ENCODE measurements around the gene TNP1. TPM values are rescaled to one million over a fixed set of nuclear protein-coding genes. Genes with fewer than 3 reads are reported as not detected.

Gene TNP1
- total and polyA plus RNA-seq, 4 donors, result not detected

DNA sequence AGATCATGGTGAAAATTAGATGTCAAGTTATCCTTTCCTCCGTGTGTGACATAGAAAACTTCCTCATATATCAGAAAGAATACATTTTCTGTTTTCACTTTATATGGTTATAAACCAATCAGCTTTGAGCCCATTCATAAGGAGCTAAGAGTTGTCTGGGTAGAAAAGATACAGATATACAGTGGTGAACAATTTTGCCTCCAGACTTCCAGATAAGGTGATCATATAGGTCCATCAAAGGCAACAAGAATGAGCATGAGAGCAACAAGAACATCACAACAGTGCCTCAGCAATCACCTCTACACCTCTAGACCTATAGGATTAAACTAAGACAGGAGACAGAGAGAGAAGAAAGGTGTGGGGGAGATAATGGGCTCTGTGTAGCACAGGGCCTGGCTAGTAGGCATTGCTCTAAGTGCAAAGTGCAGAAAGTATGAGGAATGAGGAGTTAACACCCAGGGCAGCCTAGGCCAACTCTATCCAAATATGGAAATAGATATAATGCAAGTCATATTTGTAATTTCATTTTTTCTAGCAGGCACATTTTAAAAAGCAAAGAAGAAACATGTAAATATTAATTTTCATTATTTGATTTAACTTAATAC lies 8.3 kb downstream of the TNP1 start:
- Histone ChIP-seq H3K27me3 (ENCODE audit: control insufficient read depth in 4 of 4, insufficient read depth in 4 of 4, low read length in 3 of 4) (no peaks in the 10 kb centered on the region), H3K27ac (ENCODE audit: low read depth in 1 of 2, low read length in 2 of 2) (no peak overlapping the region), H3K4me3 (ENCODE audit: low read depth in 1 of 3, low read length in 3 of 3) (no peak overlapping the region), H3K36me3 (ENCODE audit: control insufficient read depth in 4 of 4, insufficient read depth in 3 of 4, low read depth in 1 of 4, low read length in 3 of 4) (no peaks in the 10 kb centered on the region), H3K9ac (ENCODE audit: low read depth in 1 of 2, low read length in 2 of 2) (no peak overlapping the region), H3K4me1 (ENCODE audit: control insufficient read depth in 4 of 4, insufficient read depth in 4 of 4, low read length in 3 of 4) (no peaks in the 10 kb centered on the region), H3K9me3 (ENCODE audit: control insufficient read depth in 4 of 4, low read length in 3 of 4) (no peaks in the 10 kb centered on the region)
- TF ChIP-seq, protein P1, sequence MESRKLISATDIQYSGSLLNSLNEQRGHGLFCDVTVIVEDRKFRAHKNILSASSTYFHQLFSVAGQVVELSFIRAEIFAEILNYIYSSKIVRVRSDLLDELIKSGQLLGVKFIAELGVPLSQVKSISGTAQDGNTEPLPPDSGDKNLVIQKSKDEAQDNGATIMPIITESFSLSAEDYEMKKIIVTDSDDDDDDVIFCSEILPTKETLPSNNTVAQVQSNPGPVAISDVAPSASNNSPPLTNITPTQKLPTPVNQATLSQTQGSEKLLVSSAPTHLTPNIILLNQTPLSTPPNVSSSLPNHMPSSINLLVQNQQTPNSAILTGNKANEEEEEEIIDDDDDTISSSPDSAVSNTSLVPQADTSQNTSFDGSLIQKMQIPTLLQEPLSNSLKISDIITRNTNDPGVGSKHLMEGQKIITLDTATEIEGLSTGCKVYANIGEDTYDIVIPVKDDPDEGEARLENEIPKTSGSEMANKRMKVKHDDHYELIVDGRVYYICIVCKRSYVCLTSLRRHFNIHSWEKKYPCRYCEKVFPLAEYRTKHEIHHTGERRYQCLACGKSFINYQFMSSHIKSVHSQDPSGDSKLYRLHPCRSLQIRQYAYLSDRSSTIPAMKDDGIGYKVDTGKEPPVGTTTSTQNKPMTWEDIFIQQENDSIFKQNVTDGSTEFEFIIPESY (IDR thresholded peaks at IDR 0.05), result no peak
- TF ChIP-seq NR2F2 (IDR thresholded peaks at IDR 0.05) (no peak), TAF1 (conservative IDR thresholded peaks at IDR 0.05) (no peak), RAD21 (IDR thresholded peaks at IDR 0.05) (no peak), FOXA2 (IDR thresholded peaks at IDR 0.05) (no peak), GABPA (IDR thresholded peaks at IDR 0.05 in 1 of 2, conservative IDR thresholded peaks at IDR 0.05 in 1 of 2) (no peak)
- TF ChIP-seq, protein P2, sequence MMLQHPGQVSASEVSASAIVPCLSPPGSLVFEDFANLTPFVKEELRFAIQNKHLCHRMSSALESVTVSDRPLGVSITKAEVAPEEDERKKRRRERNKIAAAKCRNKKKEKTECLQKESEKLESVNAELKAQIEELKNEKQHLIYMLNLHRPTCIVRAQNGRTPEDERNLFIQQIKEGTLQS (IDR thresholded peaks at IDR 0.05), result no peak
- TF ChIP-seq, protein P3, sequence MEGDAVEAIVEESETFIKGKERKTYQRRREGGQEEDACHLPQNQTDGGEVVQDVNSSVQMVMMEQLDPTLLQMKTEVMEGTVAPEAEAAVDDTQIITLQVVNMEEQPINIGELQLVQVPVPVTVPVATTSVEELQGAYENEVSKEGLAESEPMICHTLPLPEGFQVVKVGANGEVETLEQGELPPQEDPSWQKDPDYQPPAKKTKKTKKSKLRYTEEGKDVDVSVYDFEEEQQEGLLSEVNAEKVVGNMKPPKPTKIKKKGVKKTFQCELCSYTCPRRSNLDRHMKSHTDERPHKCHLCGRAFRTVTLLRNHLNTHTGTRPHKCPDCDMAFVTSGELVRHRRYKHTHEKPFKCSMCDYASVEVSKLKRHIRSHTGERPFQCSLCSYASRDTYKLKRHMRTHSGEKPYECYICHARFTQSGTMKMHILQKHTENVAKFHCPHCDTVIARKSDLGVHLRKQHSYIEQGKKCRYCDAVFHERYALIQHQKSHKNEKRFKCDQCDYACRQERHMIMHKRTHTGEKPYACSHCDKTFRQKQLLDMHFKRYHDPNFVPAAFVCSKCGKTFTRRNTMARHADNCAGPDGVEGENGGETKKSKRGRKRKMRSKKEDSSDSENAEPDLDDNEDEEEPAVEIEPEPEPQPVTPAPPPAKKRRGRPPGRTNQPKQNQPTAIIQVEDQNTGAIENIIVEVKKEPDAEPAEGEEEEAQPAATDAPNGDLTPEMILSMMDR (IDR thresholded peaks at IDR 0.05; ENCODE audit: low read depth, low read length, missing input control), result no peak
- WGBS, result 81% methylated on average over 1 of the region's 1 CpG
- DNase-seq (ENCODE audit: low spot score), result no peak

DNA sequence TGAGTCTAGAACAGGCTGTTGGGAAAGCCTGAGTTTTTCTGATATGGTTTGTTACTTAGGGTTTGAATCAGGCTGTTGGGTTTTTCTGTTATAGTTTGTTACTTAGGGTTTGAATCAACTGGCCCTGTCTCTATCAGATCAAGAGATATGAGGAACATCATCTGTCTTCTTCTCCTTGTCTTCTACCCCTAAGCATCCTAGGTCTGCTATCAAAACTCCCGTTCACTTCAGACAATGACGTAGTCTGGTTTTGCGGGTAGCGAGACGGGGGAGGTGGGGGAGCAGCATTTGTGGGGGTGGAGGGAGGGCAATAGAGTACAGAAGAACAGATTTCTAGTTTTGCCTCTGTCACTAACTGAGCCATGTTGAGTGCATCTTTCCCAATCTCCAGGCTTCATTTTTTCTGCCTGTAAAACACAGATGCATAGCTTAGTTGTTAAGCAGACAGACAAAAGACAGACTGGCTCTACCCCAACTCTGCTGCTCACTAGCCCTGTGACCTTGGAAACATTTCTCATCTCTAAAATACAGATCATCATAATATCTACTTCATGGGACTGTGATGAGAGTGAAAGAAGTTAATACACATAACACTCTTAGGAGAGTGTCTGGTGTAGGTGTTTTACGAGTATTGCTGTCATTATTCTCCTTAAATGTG lies 9.1 kb downstream of the TNP1 start:
- no peak overlapping the region for H3K27ac ChIP-seq (ENCODE audit: low read depth in 1 of 2, low read length in 2 of 2)
- 94% methylated on average over 6 of the region's 6 CpGs for WGBS
- TF ChIP-seq SP1 (IDR thresholded peaks at IDR 0.05), result no peak
- TF ChIP-seq HNF4G (IDR thresholded peaks at IDR 0.05), result no peak
- TF ChIP-seq HNF4A (conservative IDR thresholded peaks at IDR 0.05), result no peak
- TF ChIP-seq, protein P2 (IDR thresholded peaks at IDR 0.05), result no peak
- no peak for TF ChIP-seq RAD21 (IDR thresholded peaks at IDR 0.05)
- TF ChIP-seq NR2F2 (IDR thresholded peaks at IDR 0.05), result no peak
- TF ChIP-seq TAF1 (conservative IDR thresholded peaks at IDR 0.05), result no peak
- no peak for TF ChIP-seq EGR1 (IDR thresholded peaks at IDR 0.05; ENCODE audit: low read depth in 2 of 2)
- no peak for TF ChIP-seq RXRA (IDR thresholded peaks at IDR 0.05)
- TF ChIP-seq GABPA (IDR thresholded peaks at IDR 0.05 in 1 of 2, conservative IDR thresholded peaks at IDR 0.05 in 1 of 2), result no peak
- TF ChIP-seq, protein P4, sequence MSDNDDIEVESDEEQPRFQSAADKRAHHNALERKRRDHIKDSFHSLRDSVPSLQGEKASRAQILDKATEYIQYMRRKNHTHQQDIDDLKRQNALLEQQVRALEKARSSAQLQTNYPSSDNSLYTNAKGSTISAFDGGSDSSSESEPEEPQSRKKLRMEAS (IDR thresholded peaks at IDR 0.05), result no peak
- TF ChIP-seq JUND (IDR thresholded peaks at IDR 0.05), result no peak
- TF ChIP-seq YY1 (IDR thresholded peaks at IDR 0.05), result no peak
- TF ChIP-seq, protein P1 (IDR thresholded peaks at IDR 0.05), result no peak
- TF ChIP-seq, protein P3 (IDR thresholded peaks at IDR 0.05; ENCODE audit: low read depth, low read length, missing input control), result no peak
- no peak for TF ChIP-seq FOXA2 (IDR thresholded peaks at IDR 0.05)
- TF ChIP-seq, protein P5, sequence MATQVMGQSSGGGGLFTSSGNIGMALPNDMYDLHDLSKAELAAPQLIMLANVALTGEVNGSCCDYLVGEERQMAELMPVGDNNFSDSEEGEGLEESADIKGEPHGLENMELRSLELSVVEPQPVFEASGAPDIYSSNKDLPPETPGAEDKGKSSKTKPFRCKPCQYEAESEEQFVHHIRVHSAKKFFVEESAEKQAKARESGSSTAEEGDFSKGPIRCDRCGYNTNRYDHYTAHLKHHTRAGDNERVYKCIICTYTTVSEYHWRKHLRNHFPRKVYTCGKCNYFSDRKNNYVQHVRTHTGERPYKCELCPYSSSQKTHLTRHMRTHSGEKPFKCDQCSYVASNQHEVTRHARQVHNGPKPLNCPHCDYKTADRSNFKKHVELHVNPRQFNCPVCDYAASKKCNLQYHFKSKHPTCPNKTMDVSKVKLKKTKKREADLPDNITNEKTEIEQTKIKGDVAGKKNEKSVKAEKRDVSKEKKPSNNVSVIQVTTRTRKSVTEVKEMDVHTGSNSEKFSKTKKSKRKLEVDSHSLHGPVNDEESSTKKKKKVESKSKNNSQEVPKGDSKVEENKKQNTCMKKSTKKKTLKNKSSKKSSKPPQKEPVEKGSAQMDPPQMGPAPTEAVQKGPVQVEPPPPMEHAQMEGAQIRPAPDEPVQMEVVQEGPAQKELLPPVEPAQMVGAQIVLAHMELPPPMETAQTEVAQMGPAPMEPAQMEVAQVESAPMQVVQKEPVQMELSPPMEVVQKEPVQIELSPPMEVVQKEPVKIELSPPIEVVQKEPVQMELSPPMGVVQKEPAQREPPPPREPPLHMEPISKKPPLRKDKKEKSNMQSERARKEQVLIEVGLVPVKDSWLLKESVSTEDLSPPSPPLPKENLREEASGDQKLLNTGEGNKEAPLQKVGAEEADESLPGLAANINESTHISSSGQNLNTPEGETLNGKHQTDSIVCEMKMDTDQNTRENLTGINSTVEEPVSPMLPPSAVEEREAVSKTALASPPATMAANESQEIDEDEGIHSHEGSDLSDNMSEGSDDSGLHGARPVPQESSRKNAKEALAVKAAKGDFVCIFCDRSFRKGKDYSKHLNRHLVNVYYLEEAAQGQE (IDR thresholded peaks at IDR 0.05), result no peak
- no peak for DNase-seq (ENCODE audit: low spot score)
- no peaks in the 10 kb centered on the region for H3K4me1 ChIP-seq (ENCODE audit: control insufficient read depth in 4 of 4, insufficient read depth in 4 of 4, low read length in 3 of 4)
- no peaks in the 10 kb centered on the region for H3K27me3 ChIP-seq (ENCODE audit: control insufficient read depth in 4 of 4, insufficient read depth in 4 of 4, low read length in 3 of 4)
- H3K36me3 ChIP-seq (ENCODE audit: control insufficient read depth in 4 of 4, insufficient read depth in 3 of 4, low read depth in 1 of 4, low read length in 3 of 4), result no peaks in the 10 kb centered on the region
- H3K4me3 ChIP-seq (ENCODE audit: low read depth in 1 of 3, low read length in 3 of 3), result no peak overlapping the region
- H3K9ac ChIP-seq (ENCODE audit: low read depth in 1 of 2, low read length in 2 of 2), result no peak overlapping the region
- no peaks in the 10 kb centered on the region for H3K9me3 ChIP-seq (ENCODE audit: control insufficient read depth in 4 of 4, low read length in 3 of 4)
